IPS-18a (cell line): Measurements from ENCODE around the gene CFL2.

ENCODE experiments used
- H3K27ac ChIP-seq: one replicate; pipeline ENCODE4 v1.5.1; 2013; ENCODE audit warnings: low read length
- H3K27me3 ChIP-seq: one replicate; pipeline ENCODE4 v1.6.1; 2013; ENCODE audit warnings: mild to moderate bottlenecking, low read length; ENCODE audit not compliant: control insufficient read depth, insufficient read depth
- H3K36me3 ChIP-seq: one replicate; pipeline ENCODE4 v1.6.1; 2013; ENCODE audit warnings: low read depth, low read length; ENCODE audit not compliant: control insufficient read depth
- H3K4me1 ChIP-seq: one replicate; pipeline ENCODE4 v1.6.1; 2013; ENCODE audit warnings: low read depth, low read length; ENCODE audit not compliant: control insufficient read depth
- H3K4me3 ChIP-seq: one replicate; pipeline ENCODE4 v1.5.1; 2013; ENCODE audit warnings: low read length
- H3K9ac ChIP-seq: one replicate; pipeline ENCODE4 v1.6.1; 2013; ENCODE audit warnings: mild to moderate bottlenecking, low read length, moderate library complexity
- H3K9me3 ChIP-seq: one replicate; pipeline ENCODE4 v1.6.1; 2013; ENCODE audit warnings: low read depth, low read length; ENCODE audit not compliant: control insufficient read depth

The CFL2 gene

DNA sequence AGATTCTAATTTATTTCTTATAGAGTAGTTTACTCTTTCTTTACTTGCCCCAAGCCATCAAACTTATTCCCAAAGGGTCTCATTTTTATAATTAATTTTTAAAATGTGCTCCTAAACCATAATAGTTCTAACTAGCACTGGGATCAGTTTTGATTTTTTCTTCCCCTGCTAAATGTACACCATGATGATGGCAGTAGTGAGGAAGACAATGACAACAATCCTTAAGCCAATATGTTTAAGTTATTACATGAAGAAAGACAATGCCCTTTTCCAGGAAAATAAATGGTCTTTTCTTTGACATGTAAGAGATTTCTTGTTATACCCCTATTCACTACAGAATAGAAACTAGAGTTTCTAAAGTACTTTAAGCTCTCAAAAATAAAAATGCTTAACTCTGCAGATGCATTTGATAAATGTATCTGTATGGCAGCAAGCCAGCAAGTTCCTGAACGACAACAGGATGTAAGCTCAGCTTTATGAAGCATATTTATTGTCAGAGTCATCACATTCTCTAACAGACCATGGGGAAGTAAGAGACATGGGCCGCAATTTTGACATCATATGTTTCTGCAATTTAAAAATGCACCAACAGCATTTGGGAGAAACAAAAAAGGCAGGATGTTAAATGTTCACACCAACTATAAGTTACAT, 48.5 kb downstream of the CFL2 start:
- Histone ChIP-seq H3K27ac (no peak overlapping the region), H3K4me3 (no peak overlapping the region), H3K36me3 (no peaks in the 10 kb centered on the region), H3K27me3 (no peaks in the 10 kb centered on the region), H3K4me1 (no peaks in the 10 kb centered on the region), H3K9ac (no peak overlapping the region), H3K9me3 (no peaks in the 10 kb centered on the region)

GRCh38 chr14:34662561-34663088, 51.8 kb downstream of the CFL2 start:
- Histone ChIP-seq H3K9ac (no peak overlapping the region), H3K4me3 (no peak overlapping the region), H3K9me3 (no peaks in the 10 kb centered on the region), H3K36me3 (no peaks in the 10 kb centered on the region), H3K4me1 (no peaks in the 10 kb centered on the region), H3K27me3 (no peaks in the 10 kb centered on the region), H3K27ac (no peak overlapping the region)

DNA sequence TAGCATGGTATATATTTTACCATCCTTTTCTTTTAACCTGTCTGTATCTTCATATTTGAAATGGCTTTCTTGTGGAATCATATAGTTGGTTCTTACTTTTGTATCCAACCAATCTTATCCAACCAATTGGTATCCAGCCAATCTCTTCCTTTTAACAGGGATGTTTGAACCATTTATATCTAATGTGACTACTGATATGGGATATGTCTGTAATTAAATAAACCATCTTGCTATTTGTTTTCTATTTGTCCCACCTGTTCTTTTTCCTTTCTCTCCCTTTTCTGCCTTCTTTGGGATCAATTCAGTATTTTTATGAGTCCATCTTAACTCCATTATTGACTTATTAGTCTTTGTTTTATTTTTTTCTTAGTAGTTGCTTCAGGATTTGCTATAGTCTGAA, 53.6 kb downstream of the CFL2 start:
- Histone ChIP-seq H3K9ac (no peak overlapping the region), H3K4me1 (no peaks in the 10 kb centered on the region), H3K27me3 (no peaks in the 10 kb centered on the region), H3K27ac (no peak overlapping the region), H3K9me3 (no peaks in the 10 kb centered on the region), H3K4me3 (no peak overlapping the region), H3K36me3 (no peaks in the 10 kb centered on the region)
